Calu3 (cell line): ENCODE results near the gene NOTO. TPM values are rescaled to one million over a fixed set of nuclear protein-coding genes. Genes with fewer than 3 reads are reported as not detected.

ENCODE experiments used
- BruUV-seq: library from RNA; stranded (reverse); fragments of 400-500 nt; replicated peaks from 2 replicates; lab custom pipeline; 2021; lab: Mats Ljungman, UMichigan
- CTCF ChIA-PET: fragments of 300-600 bp; sonication (Branson Sonifier 250); formaldehyde crosslinking; loops from one replicate; lab custom pipeline; 2022; ENCODE audit warnings: antibody characterized with exemption; lab: Charles Lee
- DNase-seq: peaks from one replicate; pipeline ENCODE4 v3.0.0; 2022
- H3K27ac Mint-ChIP-seq: one replicate; pipeline ENCODE4 v1.8.0; 2022; ENCODE audit warnings: mixed read lengths; ENCODE audit not compliant: unreplicated experiment
- H3K27me3 Mint-ChIP-seq: one replicate; pipeline ENCODE4 v1.8.0; 2022; ENCODE audit warnings: mixed read lengths; ENCODE audit not compliant: unreplicated experiment
- H3K36me3 Mint-ChIP-seq: one replicate; pipeline ENCODE4 v1.8.0; 2022; ENCODE audit warnings: mild to moderate bottlenecking, moderate library complexity, mixed read lengths; ENCODE audit not compliant: insufficient read depth, unreplicated experiment
- H3K4me1 Mint-ChIP-seq: one replicate; pipeline ENCODE4 v1.8.0; 2022; ENCODE audit warnings: mild to moderate bottlenecking, low read depth, mixed read lengths; ENCODE audit not compliant: unreplicated experiment
- H3K4me3 Mint-ChIP-seq: one replicate; pipeline ENCODE4 v1.8.0; 2022; ENCODE audit warnings: mild to moderate bottlenecking, low read depth, moderate library complexity, mixed read lengths; ENCODE audit not compliant: unreplicated experiment
- H3K9me3 Mint-ChIP-seq: one replicate; pipeline ENCODE4 v1.8.0; 2022; ENCODE audit warnings: low read depth, mixed read lengths; ENCODE audit not compliant: unreplicated experiment
- CTCF ChIP-seq: fragments of 200-600 bp; IDR thresholded peaks from one replicate; pipeline ENCODE4 v1.8.0; 2022; ENCODE audit warnings: antibody characterized with exemption; ENCODE audit not compliant: unreplicated experiment
- intact Hi-C: fragments of 100-400 bp; cut with micrococcal nuclease; formaldehyde crosslinking; loops from one replicate; pipeline ENCODE4 v1.10.0; 2022; ENCODE audit not compliant: unreplicated experiment
- total RNA-seq: library from RNA; stranded (reverse); gene quantifications from 2 replicates; pipeline ENCODE4 v1.2.3, GENCODE V29; 2022

The NOTO gene
- total RNA-seq, 1 experiment from 2014 or later = not detected

- no peak overlapping the region for H3K27ac Mint-ChIP-seq
- peaks cover 9% of the 10 kb centered on the region for H3K4me1 Mint-ChIP-seq
- intact Hi-C loops = loop anchor here (2.0 to 5.0 kb wide), 3 partner anchors 36 to 284 kb away; partner anchors contain the start of gene SMYD5
- H3K9me3 Mint-ChIP-seq = no peaks in the 10 kb centered on the region
- peaks cover 91% of the 10 kb centered on the region for H3K27me3 Mint-ChIP-seq
- no peak for DNase-seq
- CTCF ChIA-PET = interaction anchor here (0.8 to 2.3 kb wide), 11 partner anchors 20 to 289 kb away, joined by 3 to 38 read pairs (median 6); partner anchors contain the start of genes SMYD5 and SPR
- peak overlapping the region; percentile 86 for H3K4me3 Mint-ChIP-seq
- no peak for TF ChIP-seq CTCF
- H3K36me3 Mint-ChIP-seq = peaks cover 16% of the 10 kb centered on the region
- BruUV-seq = no TSS peak
Observed at GRCh38 chr2:73176205-73176880, 26.0 kb upstream of the NOTO start.

GRCh38 chr2:73176881-73177644 is 25.3 kb upstream of the NOTO start:
- H3K4me1 Mint-ChIP-seq = peaks cover 9% of the 10 kb centered on the region
- peak overlapping the region; percentile 86 for H3K4me3 Mint-ChIP-seq
- peak; percentile 95 for TF ChIP-seq CTCF
- intact Hi-C loops = loop anchor here (2.0 to 5.0 kb wide), 3 partner anchors 35 to 284 kb away; partner anchors contain the start of gene SMYD5
- H3K9me3 Mint-ChIP-seq = no peaks in the 10 kb centered on the region
- peaks cover 16% of the 10 kb centered on the region for H3K36me3 Mint-ChIP-seq
- DNase-seq = peak; percentile 94
- peaks cover 86% of the 10 kb centered on the region for H3K27me3 Mint-ChIP-seq
- CTCF ChIA-PET = interaction anchor here (0.6 to 2.3 kb wide), 18 partner anchors 16 to 319 kb away, joined by 3 to 38 read pairs (median 4); partner anchors contain the start of genes SMYD5 and SPR
- no peak overlapping the region for H3K27ac Mint-ChIP-seq
- no TSS peak for BruUV-seq

GRCh38 chr2:73177645-73178255 is 24.6 kb upstream of the NOTO start:
- no peak for DNase-seq
- intact Hi-C loops = loop anchor here (2.0 to 5.0 kb wide), 3 partner anchors 35 to 285 kb away; partner anchors contain the start of gene SMYD5

More at GRCh38 chr2:73177645-73178255, 24.6 kb upstream of the NOTO start:
- TF ChIP-seq CTCF = no peak
- CTCF ChIA-PET = interaction anchor here (0.6 to 2.3 kb wide), 17 partner anchors 10 to 320 kb away, joined by 3 to 38 read pairs (median 6); partner anchors contain the start of genes SMYD5 and SPR
- peak overlapping the region; percentile 86 for H3K4me3 Mint-ChIP-seq
- no peak overlapping the region for H3K27ac Mint-ChIP-seq
- H3K27me3 Mint-ChIP-seq = peaks cover 83% of the 10 kb centered on the region
- no peaks in the 10 kb centered on the region for H3K9me3 Mint-ChIP-seq
- peaks cover 9% of the 10 kb centered on the region for H3K4me1 Mint-ChIP-seq
- H3K36me3 Mint-ChIP-seq = peaks cover 16% of the 10 kb centered on the region
- BruUV-seq = no TSS peak
